ENCODE data around the gene C9orf43. TPM values are rescaled to one million over a fixed set of nuclear protein-coding genes. Genes with fewer than 3 reads are reported as not detected.

Gene C9orf43
- total and polyA plus RNA-seq, 7 experiments from 2014 or later = 0.41 to 0.97 (median 0.61) TPM

DNA sequence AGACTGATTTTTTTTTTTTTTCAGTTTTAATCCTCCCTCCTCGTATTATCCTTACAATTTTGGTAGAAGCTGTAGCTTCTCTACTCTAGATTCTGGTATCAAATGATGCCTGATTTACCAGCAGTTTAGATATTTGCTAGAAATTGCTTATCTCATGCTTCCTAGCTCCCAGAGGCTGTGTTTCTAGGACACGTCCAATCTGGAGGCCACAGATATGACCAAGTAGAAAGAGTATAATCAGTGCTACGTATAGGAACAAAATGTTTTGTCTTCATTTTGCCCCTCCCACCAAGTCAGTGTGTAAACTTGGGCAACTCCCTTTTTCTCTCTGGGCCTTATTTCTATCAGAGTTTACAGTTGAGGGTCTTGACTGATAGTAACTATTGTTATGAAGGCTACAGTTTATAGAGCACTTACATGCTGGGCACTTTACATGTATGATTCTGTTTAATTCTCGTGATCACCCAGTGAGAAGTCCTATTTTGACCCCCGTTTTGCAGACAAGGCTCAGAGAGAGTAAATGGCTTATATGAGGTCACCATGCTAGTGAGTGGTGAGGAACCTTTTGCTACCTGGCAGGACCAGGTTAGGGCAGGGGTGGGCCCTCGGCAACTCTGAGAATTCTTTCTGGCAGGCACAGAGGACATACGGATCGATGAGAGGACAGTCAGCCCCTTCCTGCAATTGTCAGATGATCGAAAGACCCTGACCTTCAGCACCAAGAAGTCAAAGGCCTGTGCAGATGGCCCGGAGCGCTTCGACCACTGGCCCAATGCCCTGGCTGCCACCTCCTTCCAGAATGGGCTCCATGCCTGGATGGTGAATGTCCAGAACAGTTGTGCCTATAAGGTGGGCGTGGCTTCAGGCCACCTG lies 41.3 kb upstream of the C9orf43 start:
- Histone ChIP-seq H3K36me3 (ENCODE audit: control insufficient read depth in 2 of 3, insufficient read depth in 3 of 3, low read length in 3 of 3) (peaks cover 0 to 19% (median 0%) of the 10 kb centered on the region in 3 experiments), H3K4me3 (ENCODE audit: low read length) (no peak overlapping the region), H3K4me1 (ENCODE audit: control insufficient read depth in 2 of 2, insufficient read depth in 2 of 2, low read length in 2 of 2) (no peaks in the 10 kb centered on the region), H3K27ac (ENCODE audit: low read depth, low read length) (no peak overlapping the region), H3K9me3 (ENCODE audit: control insufficient read depth in 2 of 3, low read length in 3 of 3) (no peaks in the 10 kb centered on the region), H3K27me3 (ENCODE audit: control insufficient read depth in 2 of 2, insufficient read depth in 2 of 2, low read length in 2 of 2) (no peaks in the 10 kb centered on the region)
- no peak overlapping the region for H3K27ac Mint-ChIP-seq
- DNase-seq = no peak
- H3K4me3 Mint-ChIP-seq = no peak overlapping the region
- intact Hi-C loops (cut with micrococcal nuclease) = no loop called here
- peaks cover 0 to 5% (median under 1%) of the 10 kb centered on the region in 5 donors for H3K36me3 Mint-ChIP-seq
- peaks cover 0 to 6% (median under 1%) of the 10 kb centered on the region in 7 donors for H3K4me1 Mint-ChIP-seq
- ATAC-seq = no peak
- CTCF ChIA-PET = no interaction called here
- no peaks in the 10 kb centered on the region for H3K27me3 Mint-ChIP-seq
- POLR2A ChIA-PET = interaction anchor here (0.7 kb wide), 1 partner anchor 101 kb away, joined by 4 read pairs; no protein-coding TSS in a partner anchor
- no peaks in the 10 kb centered on the region for H3K9me3 Mint-ChIP-seq

DNA sequence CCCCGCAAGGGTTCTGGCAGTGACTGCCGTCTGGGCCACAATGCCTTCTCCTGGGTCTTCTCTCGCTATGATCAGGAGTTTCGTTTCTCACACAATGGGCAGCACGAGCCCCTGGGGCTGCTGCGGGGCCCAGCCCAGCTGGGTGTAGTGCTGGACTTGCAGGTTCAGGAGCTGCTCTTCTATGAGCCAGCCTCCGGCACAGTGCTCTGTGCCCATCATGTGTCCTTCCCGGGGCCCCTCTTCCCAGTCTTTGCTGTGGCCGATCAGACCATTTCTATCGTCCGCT lies 40.7 kb upstream of the C9orf43 start:
- Mint-ChIP-seq H3K27me3 (no peaks in the 10 kb centered on the region), H3K4me1 (peaks cover 0 to 6% (median 5%) of the 10 kb centered on the region in 7 donors), H3K4me3 (no peak overlapping the region), H3K9me3 (no peaks in the 10 kb centered on the region), H3K27ac (no peak overlapping the region), H3K36me3 (peaks cover 0 to 7% (median 3%) of the 10 kb centered on the region in 5 donors)
- H3K4me3 ChIP-seq (ENCODE audit: low read length) = no peak overlapping the region
- no peaks in the 10 kb centered on the region for H3K27me3 ChIP-seq (ENCODE audit: control insufficient read depth in 2 of 2, insufficient read depth in 2 of 2, low read length in 2 of 2)
- H3K9me3 ChIP-seq (ENCODE audit: control insufficient read depth in 2 of 3, low read length in 3 of 3) = no peaks in the 10 kb centered on the region
- intact Hi-C loops (cut with micrococcal nuclease) = no loop called here
- ATAC-seq (no peak), DNase-seq (no peak)
- CTCF ChIA-PET = no interaction called here
- no peak overlapping the region for H3K27ac ChIP-seq (ENCODE audit: low read depth, low read length)
- POLR2A ChIA-PET = no interaction called here
- H3K4me1 ChIP-seq (ENCODE audit: control insufficient read depth in 2 of 2, insufficient read depth in 2 of 2, low read length in 2 of 2) = no peaks in the 10 kb centered on the region
- peaks cover 0 to 22% (median 0%) of the 10 kb centered on the region in 3 experiments for H3K36me3 ChIP-seq (ENCODE audit: control insufficient read depth in 2 of 3, insufficient read depth in 3 of 3, low read length in 3 of 3)

DNA sequence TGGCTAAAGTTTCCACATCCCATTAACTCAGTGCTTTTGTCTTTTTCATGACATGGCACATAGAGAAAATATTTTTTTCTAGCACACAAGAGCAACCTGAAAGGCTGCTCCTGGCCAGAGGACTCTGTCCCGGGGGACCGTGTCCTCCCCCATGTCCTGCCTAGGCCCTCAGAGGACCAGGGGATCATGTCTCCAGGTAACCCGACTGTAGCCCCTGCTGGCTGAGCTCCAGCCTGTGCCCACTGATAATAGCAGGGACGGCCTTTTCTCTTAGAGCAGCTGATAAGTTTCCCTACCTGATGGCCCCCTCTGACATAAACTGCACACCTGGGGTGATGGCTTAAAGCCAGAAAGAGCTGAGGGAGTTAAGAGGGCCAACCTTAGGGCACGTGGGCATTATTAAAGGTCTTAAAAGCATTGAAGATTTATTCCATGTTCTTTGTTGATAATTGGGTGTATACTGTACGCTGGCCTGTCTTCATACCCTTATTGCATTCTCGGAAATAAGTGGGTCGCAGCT lies 39.7 kb upstream of the C9orf43 start:
- Mint-ChIP-seq H3K4me3 (no peak overlapping the region), H3K27me3 (no peaks in the 10 kb centered on the region), H3K36me3 (peaks cover 0 to 13% (median 3%) of the 10 kb centered on the region in 5 donors), H3K4me1 (peaks cover 10 to 16% (median 16%) of the 10 kb centered on the region in 7 donors), H3K27ac (peak overlapping the region in 2 of 9 donors; percentile 26 to 72), H3K9me3 (no peaks in the 10 kb centered on the region)
- H3K4me1 ChIP-seq (ENCODE audit: control insufficient read depth in 2 of 2, insufficient read depth in 2 of 2, low read length in 2 of 2) = peaks cover 0 to 5% of the 10 kb centered on the region in 2 donors
- CTCF ChIA-PET = interaction anchor here (1.0 kb wide), 2 partner anchors 23 to 46 kb away, joined by 3 to 4 read pairs; no protein-coding TSS in a partner anchor
- H3K4me3 ChIP-seq (ENCODE audit: low read length) = no peak overlapping the region
- no peak overlapping the region for H3K27ac ChIP-seq (ENCODE audit: low read depth, low read length)
- POLR2A ChIA-PET = interaction anchor here (1.0 kb wide), 1 partner anchor 96 kb away, joined by 3 read pairs; no protein-coding TSS in a partner anchor
- no peak for ATAC-seq
- DNase-seq = no peak
- H3K36me3 ChIP-seq (ENCODE audit: control insufficient read depth in 2 of 3, insufficient read depth in 3 of 3, low read length in 3 of 3) = peaks cover 0 to 26% (median 0%) of the 10 kb centered on the region in 3 experiments
- no peaks in the 10 kb centered on the region for H3K9me3 ChIP-seq (ENCODE audit: control insufficient read depth in 2 of 3, low read length in 3 of 3)
- H3K27me3 ChIP-seq (ENCODE audit: control insufficient read depth in 2 of 2, insufficient read depth in 2 of 2, low read length in 2 of 2) = no peaks in the 10 kb centered on the region
- intact Hi-C loops (cut with micrococcal nuclease) = no loop called here

DNA sequence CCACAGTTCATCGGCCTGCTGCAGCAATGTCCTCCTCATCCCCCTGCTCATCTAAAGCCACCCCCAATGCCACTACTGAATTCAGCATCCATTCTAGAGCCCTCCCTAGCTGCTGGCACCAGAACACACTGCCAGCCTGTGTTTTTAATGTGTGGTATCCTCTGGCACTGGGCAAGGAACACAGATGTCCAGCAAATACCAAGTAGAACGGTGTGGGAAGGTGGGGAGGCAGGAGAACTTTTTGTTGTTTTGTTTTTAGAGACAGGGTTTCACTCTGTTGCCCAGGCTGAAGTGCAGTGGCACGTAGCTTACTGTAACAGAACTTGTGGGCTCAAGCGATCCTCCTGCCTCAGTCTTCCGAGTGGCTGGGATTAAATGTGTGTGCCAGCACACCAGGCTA lies 38.5 kb upstream of the C9orf43 start:
- ChIA-PET CTCF (no interaction called here), POLR2A (interaction anchor here (0.7 kb wide), 1 partner anchor 28 kb away, joined by 3 read pairs; no protein-coding TSS in a partner anchor)
- no peak for ATAC-seq
- intact Hi-C loops (cut with micrococcal nuclease) = no loop called here
- H3K4me3 Mint-ChIP-seq = no peak overlapping the region
- Histone ChIP-seq H3K27me3 (ENCODE audit: control insufficient read depth in 2 of 2, insufficient read depth in 2 of 2, low read length in 2 of 2) (no peaks in the 10 kb centered on the region), H3K9me3 (ENCODE audit: control insufficient read depth in 2 of 3, low read length in 3 of 3) (no peaks in the 10 kb centered on the region), H3K27ac (ENCODE audit: low read depth, low read length) (no peak overlapping the region), H3K4me1 (ENCODE audit: control insufficient read depth in 2 of 2, insufficient read depth in 2 of 2, low read length in 2 of 2) (peaks cover 0 to 7% of the 10 kb centered on the region in 2 donors), H3K36me3 (ENCODE audit: control insufficient read depth in 2 of 3, insufficient read depth in 3 of 3, low read length in 3 of 3) (peaks cover 0 to 26% (median 0%) of the 10 kb centered on the region in 3 experiments), H3K4me3 (ENCODE audit: low read length) (no peak overlapping the region)
- H3K36me3 Mint-ChIP-seq = peaks cover 0 to 12% (median 3%) of the 10 kb centered on the region in 5 donors
- H3K27me3 Mint-ChIP-seq = no peaks in the 10 kb centered on the region
- no peak for DNase-seq
- H3K27ac Mint-ChIP-seq = peak overlapping the region in 2 of 9 donors; percentile 9 to 70
- H3K4me1 Mint-ChIP-seq = peaks cover 11 to 16% (median 16%) of the 10 kb centered on the region in 7 donors
- no peaks in the 10 kb centered on the region for H3K9me3 Mint-ChIP-seq

DNA sequence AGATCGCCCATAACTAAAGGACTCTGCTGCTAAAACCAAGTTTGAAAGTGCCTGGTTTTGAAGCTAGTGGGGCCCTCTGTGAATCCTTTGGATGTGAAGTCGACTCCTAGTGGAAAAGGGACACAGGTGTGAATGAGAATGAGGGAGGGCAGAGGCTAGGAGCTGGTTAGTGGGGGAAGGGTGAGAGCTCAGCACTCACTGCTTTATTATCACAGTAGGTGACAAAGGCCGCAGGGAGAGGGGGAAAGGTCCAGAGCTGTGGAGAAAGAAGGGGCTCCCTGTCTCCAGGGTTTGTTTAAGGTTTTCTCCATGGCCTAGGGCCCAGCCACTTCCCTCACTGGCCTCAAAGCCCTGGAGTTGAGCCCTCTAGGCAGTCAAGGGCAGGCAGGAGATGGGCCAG lies 37.3 kb upstream of the C9orf43 start:
- peaks cover 0 to 12% (median 3%) of the 10 kb centered on the region in 5 donors for H3K36me3 Mint-ChIP-seq
- POLR2A ChIA-PET = interaction anchor here (1.1 kb wide), 1 partner anchor 9 kb away, joined by 3 read pairs; no protein-coding TSS in a partner anchor
- DNase-seq = no peak
- H3K4me3 Mint-ChIP-seq = no peak overlapping the region
- Histone ChIP-seq H3K4me1 (ENCODE audit: control insufficient read depth in 2 of 2, insufficient read depth in 2 of 2, low read length in 2 of 2) (peaks cover 0 to 7% of the 10 kb centered on the region in 2 donors), H3K27me3 (ENCODE audit: control insufficient read depth in 2 of 2, insufficient read depth in 2 of 2, low read length in 2 of 2) (no peaks in the 10 kb centered on the region), H3K4me3 (ENCODE audit: low read length) (no peak overlapping the region), H3K9me3 (ENCODE audit: control insufficient read depth in 2 of 3, low read length in 3 of 3) (no peaks in the 10 kb centered on the region), H3K36me3 (ENCODE audit: control insufficient read depth in 2 of 3, insufficient read depth in 3 of 3, low read length in 3 of 3) (peaks cover 0 to 26% (median 0%) of the 10 kb centered on the region in 3 experiments), H3K27ac (ENCODE audit: low read depth, low read length) (no peak overlapping the region)
- CTCF ChIA-PET = interaction anchor here (0.6 kb wide), 1 partner anchor 1784 kb away, joined by 3 read pairs; no protein-coding TSS in a partner anchor
- no peaks in the 10 kb centered on the region for H3K9me3 Mint-ChIP-seq
- intact Hi-C loops (cut with micrococcal nuclease) = no loop called here
- H3K27me3 Mint-ChIP-seq = no peaks in the 10 kb centered on the region
- H3K4me1 Mint-ChIP-seq = peaks cover 12 to 16% (median 16%) of the 10 kb centered on the region in 7 donors
- H3K27ac Mint-ChIP-seq = peak overlapping the region in 3 of 9 donors; percentile 25 to 68 (median 47)
- no peak for ATAC-seq

DNA sequence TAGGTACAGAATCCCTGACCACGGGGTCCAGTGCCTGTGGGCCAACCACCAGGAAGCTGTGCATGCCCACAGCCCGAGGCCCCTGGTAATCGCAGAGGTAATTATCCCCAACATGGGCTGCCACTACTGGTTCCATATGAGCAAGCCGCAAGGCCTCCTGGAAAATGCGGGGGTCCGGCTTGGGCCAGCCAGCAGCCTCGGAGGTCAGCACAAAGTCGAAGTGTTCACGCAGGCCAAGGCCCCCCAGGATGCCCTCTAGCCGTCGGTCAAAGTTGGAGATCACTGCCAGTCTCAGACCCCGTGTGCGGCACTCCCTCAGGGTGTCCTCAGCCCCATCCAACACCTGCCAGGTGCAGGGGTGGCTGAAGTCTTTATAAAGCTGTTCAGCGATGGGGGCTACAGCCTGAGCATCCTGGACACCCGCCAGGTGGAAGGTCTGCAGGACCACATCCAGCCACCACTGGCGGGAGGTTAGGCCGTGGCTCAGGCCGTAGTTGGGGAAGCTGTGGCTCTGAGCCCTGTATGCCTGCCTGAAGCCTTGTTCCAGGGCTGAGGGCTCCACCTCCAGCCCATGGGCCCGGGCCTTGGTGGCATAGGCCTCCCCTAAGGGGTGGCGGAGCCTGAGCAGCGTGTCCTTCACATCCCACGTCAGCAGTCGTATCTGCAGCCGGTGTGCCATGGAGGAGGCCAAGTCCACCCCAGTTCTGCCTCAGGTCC lies 36.7 kb upstream of the C9orf43 start:
- Histone ChIP-seq H3K27me3 (ENCODE audit: control insufficient read depth in 2 of 2, insufficient read depth in 2 of 2, low read length in 2 of 2) (no peaks in the 10 kb centered on the region), H3K36me3 (ENCODE audit: control insufficient read depth in 2 of 3, insufficient read depth in 3 of 3, low read length in 3 of 3) (peaks cover 0 to 26% (median 0%) of the 10 kb centered on the region in 3 experiments), H3K4me3 (ENCODE audit: low read length) (no peak overlapping the region), H3K27ac (ENCODE audit: low read depth, low read length) (no peak overlapping the region), H3K9me3 (ENCODE audit: control insufficient read depth in 2 of 3, low read length in 3 of 3) (no peaks in the 10 kb centered on the region), H3K4me1 (ENCODE audit: control insufficient read depth in 2 of 2, insufficient read depth in 2 of 2, low read length in 2 of 2) (peaks cover 0 to 7% of the 10 kb centered on the region in 2 donors)
- Mint-ChIP-seq H3K9me3 (no peaks in the 10 kb centered on the region), H3K4me1 (peaks cover 12 to 16% (median 16%) of the 10 kb centered on the region in 7 donors), H3K27ac (peak overlapping the region in 1 of 9 donors; percentile 66), H3K36me3 (peaks cover 0 to 10% (median 3%) of the 10 kb centered on the region in 5 donors), H3K27me3 (peaks cover 0 to under 1% (median 0%) of the 10 kb centered on the region in 5 donors), H3K4me3 (peak overlapping the region in 1 of 10 donors; percentile 15)
- ATAC-seq (no peak), DNase-seq (no peak)
- ChIA-PET CTCF (no interaction called here), POLR2A (interaction anchor here (1.1 to 1.2 kb wide), 2 partner anchors 9 to 34 kb away, joined by 3 read pairs; partner anchors contain the start of gene WDR31)
- intact Hi-C loops (cut with micrococcal nuclease) = no loop called here
